OCI-LY1 (cell line): Measurements from ENCODE around the gene CCNQ.

Source experiments
- EZH2 ChIP-seq: fragments of 200-600 bp; sonication (generic), shearing (Covaris generic); IDR thresholded peaks from 2 replicates; pipeline ENCODE4 v1.8.0; 2017; ENCODE audit warnings: borderline replicate concordance, mixed run types, mild to moderate bottlenecking, antibody characterized with exemption, low read length, moderate library complexity, mixed read lengths
- TF ChIP-seq, protein P1 (sequence below): fragments of 200-600 bp; sonication (generic), shearing (Covaris generic); IDR thresholded peaks from 2 replicates; pipeline ENCODE4 v1.5.1; 2017; ENCODE audit warnings: mild to moderate bottlenecking, antibody characterized with exemption, low read length, moderate library complexity, mixed read lengths

DNA sequence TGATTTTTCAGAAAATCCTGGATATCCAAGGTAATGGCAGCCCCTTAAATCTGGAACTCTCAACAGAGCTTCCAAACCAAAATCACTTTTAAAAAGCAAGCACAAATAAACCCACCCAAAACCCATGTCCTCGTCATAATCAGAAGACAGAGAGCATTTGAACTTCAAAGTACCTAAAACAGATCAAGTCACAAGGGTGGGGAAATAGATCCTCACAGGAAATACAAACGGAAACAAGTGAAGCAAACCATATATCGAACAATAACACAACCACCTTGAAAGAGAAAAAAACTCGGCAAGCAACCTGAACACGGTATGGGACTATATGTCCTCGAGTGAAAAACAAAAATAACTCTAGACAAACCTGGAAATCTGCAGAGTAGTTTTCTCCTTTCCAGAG lies 15.9 kb upstream of the CCNQ start:
- TF ChIP-seq EZH2: no peak
- TF ChIP-seq, protein P1, sequence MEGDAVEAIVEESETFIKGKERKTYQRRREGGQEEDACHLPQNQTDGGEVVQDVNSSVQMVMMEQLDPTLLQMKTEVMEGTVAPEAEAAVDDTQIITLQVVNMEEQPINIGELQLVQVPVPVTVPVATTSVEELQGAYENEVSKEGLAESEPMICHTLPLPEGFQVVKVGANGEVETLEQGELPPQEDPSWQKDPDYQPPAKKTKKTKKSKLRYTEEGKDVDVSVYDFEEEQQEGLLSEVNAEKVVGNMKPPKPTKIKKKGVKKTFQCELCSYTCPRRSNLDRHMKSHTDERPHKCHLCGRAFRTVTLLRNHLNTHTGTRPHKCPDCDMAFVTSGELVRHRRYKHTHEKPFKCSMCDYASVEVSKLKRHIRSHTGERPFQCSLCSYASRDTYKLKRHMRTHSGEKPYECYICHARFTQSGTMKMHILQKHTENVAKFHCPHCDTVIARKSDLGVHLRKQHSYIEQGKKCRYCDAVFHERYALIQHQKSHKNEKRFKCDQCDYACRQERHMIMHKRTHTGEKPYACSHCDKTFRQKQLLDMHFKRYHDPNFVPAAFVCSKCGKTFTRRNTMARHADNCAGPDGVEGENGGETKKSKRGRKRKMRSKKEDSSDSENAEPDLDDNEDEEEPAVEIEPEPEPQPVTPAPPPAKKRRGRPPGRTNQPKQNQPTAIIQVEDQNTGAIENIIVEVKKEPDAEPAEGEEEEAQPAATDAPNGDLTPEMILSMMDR: no peak
